Measurements from ENCODE around the gene NKAIN4. TPM values are rescaled to one million over a fixed set of nuclear protein-coding genes. Genes with fewer than 3 reads are reported as not detected.

Gene NKAIN4
- total RNA-seq, 1 experiment from 2014 or later = not detected

GRCh38 chr20:63255931-63256704, 1.9 kb upstream of the NKAIN4 start:
- H3K27ac ChIP-seq (ENCODE audit: low read length) = no peak overlapping the region
- intact Hi-C loops (cut with micrococcal nuclease) = no loop called here
- H3K9me3 ChIP-seq (ENCODE audit: low read length) = no peaks in the 10 kb centered on the region
- H3K4me1 ChIP-seq (ENCODE audit: insufficient read depth, low read length) = no peaks in the 10 kb centered on the region
- DNase-seq (no peak), ATAC-seq (peak; percentile 44)
- CTCF ChIA-PET = no interaction called here
- TF ChIP-seq EZH2phosphoT487 (IDR thresholded peaks at IDR 0.05; ENCODE audit: borderline replicate concordance, low read length) = no peak
- TF ChIP-seq, protein P1, sequence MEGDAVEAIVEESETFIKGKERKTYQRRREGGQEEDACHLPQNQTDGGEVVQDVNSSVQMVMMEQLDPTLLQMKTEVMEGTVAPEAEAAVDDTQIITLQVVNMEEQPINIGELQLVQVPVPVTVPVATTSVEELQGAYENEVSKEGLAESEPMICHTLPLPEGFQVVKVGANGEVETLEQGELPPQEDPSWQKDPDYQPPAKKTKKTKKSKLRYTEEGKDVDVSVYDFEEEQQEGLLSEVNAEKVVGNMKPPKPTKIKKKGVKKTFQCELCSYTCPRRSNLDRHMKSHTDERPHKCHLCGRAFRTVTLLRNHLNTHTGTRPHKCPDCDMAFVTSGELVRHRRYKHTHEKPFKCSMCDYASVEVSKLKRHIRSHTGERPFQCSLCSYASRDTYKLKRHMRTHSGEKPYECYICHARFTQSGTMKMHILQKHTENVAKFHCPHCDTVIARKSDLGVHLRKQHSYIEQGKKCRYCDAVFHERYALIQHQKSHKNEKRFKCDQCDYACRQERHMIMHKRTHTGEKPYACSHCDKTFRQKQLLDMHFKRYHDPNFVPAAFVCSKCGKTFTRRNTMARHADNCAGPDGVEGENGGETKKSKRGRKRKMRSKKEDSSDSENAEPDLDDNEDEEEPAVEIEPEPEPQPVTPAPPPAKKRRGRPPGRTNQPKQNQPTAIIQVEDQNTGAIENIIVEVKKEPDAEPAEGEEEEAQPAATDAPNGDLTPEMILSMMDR (conservative IDR thresholded peaks at IDR 0.05; ENCODE audit: low read depth, low read length) = no peak
- TF ChIP-seq EZH2 (IDR thresholded peaks at IDR 0.05; ENCODE audit: low read length, unreplicated experiment) = no peak
- H3K9me2 ChIP-seq (replicated peaks; ENCODE audit: low read length) = no peaks in the 10 kb centered on the region
- POLR2A ChIA-PET (ENCODE audit: unreplicated experiment) = no interaction called here
- H2AFZ ChIP-seq (ENCODE audit: low read length) = no peak overlapping the region
- H3K36me3 ChIP-seq (ENCODE audit: low read depth, low read length) = no peaks in the 10 kb centered on the region
- no peaks in the 10 kb centered on the region for H4K20me1 ChIP-seq (ENCODE audit: low read length)
- H3F3A ChIP-seq (ENCODE audit: low read length, unreplicated experiment) = no peaks in the 10 kb centered on the region
- H3K4me2 ChIP-seq (ENCODE audit: low read length) = 0 out of 2 replicates have a peak overlapping the region, but pooled peaks have one; percentile 3
- H3K79me2 ChIP-seq (ENCODE audit: low read length) = no peaks in the 10 kb centered on the region
- no peak overlapping the region for H3K9ac ChIP-seq (ENCODE audit: low read length)
- peaks cover 34% of the 10 kb centered on the region for H3K27me3 ChIP-seq (ENCODE audit: low read length)
- no TSS peak for BruUV-seq (replicated peaks)
- no peak overlapping the region for H3K4me3 ChIP-seq (ENCODE audit: low read length)

GRCh38 chr20:63254606-63255384, 532 bp upstream of the NKAIN4 start:
- Histone ChIP-seq H3K27me3 (ENCODE audit: low read length) (peaks cover 34% of the 10 kb centered on the region), H3K27ac (ENCODE audit: low read length) (no peak overlapping the region), H3K9me2 (replicated peaks; ENCODE audit: low read length) (no peaks in the 10 kb centered on the region), H2AFZ (ENCODE audit: low read length) (no peak overlapping the region), H4K20me1 (ENCODE audit: low read length) (no peaks in the 10 kb centered on the region), H3K79me2 (ENCODE audit: low read length) (no peaks in the 10 kb centered on the region), H3K4me1 (ENCODE audit: insufficient read depth, low read length) (no peaks in the 10 kb centered on the region), H3F3A (ENCODE audit: low read length, unreplicated experiment) (no peaks in the 10 kb centered on the region), H3K4me2 (ENCODE audit: low read length) (no peak overlapping the region), H3K9me3 (ENCODE audit: low read length) (no peaks in the 10 kb centered on the region), H3K36me3 (ENCODE audit: low read depth, low read length) (no peaks in the 10 kb centered on the region), H3K9ac (ENCODE audit: low read length) (no peak overlapping the region), H3K4me3 (ENCODE audit: low read length) (no peak overlapping the region)
- ChIA-PET POLR2A (ENCODE audit: unreplicated experiment) (no interaction called here), CTCF (interaction anchor here (0.6 to 1.3 kb wide), 2 partner anchors 20 to 23 kb away, joined by 3 read pairs; no protein-coding TSS in a partner anchor)
- intact Hi-C loops (cut with micrococcal nuclease) = no loop called here
- ATAC-seq (no peak), DNase-seq (no peak)
- TF ChIP-seq, protein P1 (conservative IDR thresholded peaks at IDR 0.05; ENCODE audit: low read depth, low read length) = no peak
- TF ChIP-seq EZH2 (IDR thresholded peaks at IDR 0.05; ENCODE audit: low read length, unreplicated experiment) (no peak), EZH2phosphoT487 (IDR thresholded peaks at IDR 0.05; ENCODE audit: borderline replicate concordance, low read length) (no peak)
- BruUV-seq (replicated peaks) = no TSS peak
